Measurements from ENCODE around the gene ROMO1. TPM values are rescaled to one million over a fixed set of nuclear protein-coding genes. Genes with fewer than 3 reads are reported as not detected.
"Not testable (repeated sequence)": the region's sequence is repeated elsewhere in the genome, so short reads cannot be mapped to it uniquely, and the experiment has no call there.

The ROMO1 gene
- total and polyA plus RNA-seq, 2 of the 8 experiments (the other 6 are each of a cell fraction or from before 2014, with no cell fraction given), result 164 to 702 TPM

GRCh38 chr20:35681960-35682359, 17.2 kb upstream of the ROMO1 start:
- no peak for FAIRE-seq

GRCh38 chr20:35685368-35685767, 13.8 kb upstream of the ROMO1 start:
- H3K9me3 ChIP-seq (ENCODE audit: insufficient read depth in 2 of 2, low read depth in 1 of 2, low read length in 1 of 2); H2BK5ac ChIP-seq (ENCODE audit: low read depth, low read length); H3K23ac ChIP-seq (ENCODE audit: insufficient read length); H2AFZ ChIP-seq (ENCODE audit: low read length); H3K4me2 ChIP-seq (ENCODE audit: insufficient read depth in 1 of 2, low read depth in 2 of 2, low read length in 2 of 2); H3K27ac ChIP-seq (ENCODE audit: low read depth, low read length); H3K4me3 ChIP-seq (ENCODE audit: extremely low read depth in 1 of 4, insufficient read depth in 2 of 4, low read depth in 3 of 4, low read length in 4 of 4); H3K9ac ChIP-seq (replicated peaks in 1 of 4; ENCODE audit: extremely low read depth in 1 of 4, low read depth in 3 of 4, low read length in 3 of 4); H3K27me3 ChIP-seq (replicated peaks in 1 of 4; ENCODE audit: control insufficient read depth in 3 of 4, extremely low read depth in 1 of 4, insufficient read depth in 3 of 4, low read length in 3 of 4); H3K18ac ChIP-seq (ENCODE audit: extremely low read depth, low read length); H3K79me2 ChIP-seq (ENCODE audit: control insufficient read depth in 1 of 2, insufficient read depth in 2 of 2, low read length in 2 of 2); H2BK120ac ChIP-seq (replicated peaks; ENCODE audit: low read depth, low read length); FAIRE-seq; H4K8ac ChIP-seq (ENCODE audit: extremely low read depth, insufficient read depth, low read length); H2BK12ac ChIP-seq (ENCODE audit: low read depth, low read length); H4K5ac ChIP-seq (ENCODE audit: insufficient read length, low read depth, low read length); H3K79me1 ChIP-seq (ENCODE audit: low read depth, low read length); H4K91ac ChIP-seq (replicated peaks; ENCODE audit: insufficient read length, low read length); H3K56ac ChIP-seq (replicated peaks; ENCODE audit: insufficient read length, low read depth, low read length); H4K20me1 ChIP-seq (replicated peaks in 1 of 2; ENCODE audit: control insufficient read depth in 1 of 2, insufficient read depth in 2 of 2, low read length in 2 of 2); H2BK20ac ChIP-seq (ENCODE audit: low read length); H3K23me2 ChIP-seq (ENCODE audit: low read depth, low read length); H3K4me1 ChIP-seq (replicated peaks in 1 of 4; ENCODE audit: control insufficient read depth in 3 of 4, insufficient read depth in 4 of 4, low read length in 3 of 4); H2BK15ac ChIP-seq (ENCODE audit: low read length); H3K14ac ChIP-seq (ENCODE audit: insufficient read length); H3K4ac ChIP-seq (replicated peaks; ENCODE audit: insufficient read length, low read depth, low read length); DNase-seq (ENCODE audit: low read depth in 1 of 2, low spot score in 2 of 2); H2AK5ac ChIP-seq (ENCODE audit: low read depth, low read length): not testable (repeated sequence)
- peaks cover 0 to 22% (median 6%) of the 10 kb centered on the region in 4 experiments; a peak in 3 of 8 replicates for H3K36me3 ChIP-seq (ENCODE audit: control insufficient read depth in 2 of 4, insufficient read depth in 4 of 4, low read length in 3 of 4)
- ChIA-PET CTCF (ENCODE audit: partially characterized antibody) (interaction anchor here (1.1 to 1.4 kb wide), 3 partner anchors 9 to 121 kb away, joined by 3 to 5 read pairs (median 5); no protein-coding TSS in a partner anchor), POLR2A (ENCODE audit: partially characterized antibody) (interaction anchor here (0.8 to 2.4 kb wide), 4 partner anchors 14 to 57 kb away, joined by 3 to 9 read pairs (median 4); no protein-coding TSS in a partner anchor)
- WGBS, 2 experiments (ENCODE audit: extremely low coverage in 1 of 2, insufficient coverage in 1 of 2, insufficient read length in 1 of 2, insufficient replicate concordance in 2 of 2, low coverage in 1 of 2, low lambda C conversion rate in 2 of 2, missing lambda C conversion rate in 1 of 2), result 100% methylated on average over 9 of the region's 9 CpGs; no CpG with 5 or more reads in 1 of the 2 experiments

More at GRCh38 chr20:35681960-35682359, 17.2 kb upstream of the ROMO1 start:
- Histone ChIP-seq H2BK15ac (ENCODE audit: low read length) (no peak overlapping the region), H3K27ac (ENCODE audit: low read depth, low read length) (no peak overlapping the region), H3K23me2 (ENCODE audit: low read depth, low read length) (no peaks in the 10 kb centered on the region), H2BK20ac (ENCODE audit: low read length) (no peak overlapping the region), H4K91ac (replicated peaks; ENCODE audit: insufficient read length, low read length) (no peak overlapping the region), H3K4me1 (replicated peaks in 1 of 4; ENCODE audit: control insufficient read depth in 3 of 4, insufficient read depth in 4 of 4, low read length in 3 of 4) (no peaks in the 10 kb centered on the region), H4K8ac (ENCODE audit: extremely low read depth, insufficient read depth, low read length) (no peak overlapping the region), H3K23ac (ENCODE audit: insufficient read length) (no peak overlapping the region), H3K4me2 (ENCODE audit: insufficient read depth in 1 of 2, low read depth in 2 of 2, low read length in 2 of 2) (no peak overlapping the region), H3K79me1 (ENCODE audit: low read depth, low read length) (no peaks in the 10 kb centered on the region), H3K4ac (replicated peaks; ENCODE audit: insufficient read length, low read depth, low read length) (no peak overlapping the region), H3K79me2 (ENCODE audit: control insufficient read depth in 1 of 2, insufficient read depth in 2 of 2, low read length in 2 of 2) (no peaks in the 10 kb centered on the region), H3K14ac (ENCODE audit: insufficient read length) (no peak overlapping the region), H3K9me3 (ENCODE audit: insufficient read depth in 2 of 2, low read depth in 1 of 2, low read length in 1 of 2) (0 out of 4 replicates have a peak, but pooled peaks cover 0 to under 1% of the 10 kb centered on the region in 2 experiments), H3K36me3 (ENCODE audit: control insufficient read depth in 2 of 4, insufficient read depth in 4 of 4, low read length in 3 of 4) (no peaks in the 10 kb centered on the region), H2BK12ac (ENCODE audit: low read depth, low read length) (no peak overlapping the region), H4K5ac (ENCODE audit: insufficient read length, low read depth, low read length) (no peak overlapping the region), H3K9ac (replicated peaks in 1 of 4; ENCODE audit: extremely low read depth in 1 of 4, low read depth in 3 of 4, low read length in 3 of 4) (no peak overlapping the region), H2AK5ac (ENCODE audit: low read depth, low read length) (no peak overlapping the region), H2AFZ (ENCODE audit: low read length) (no peak overlapping the region), H2BK120ac (replicated peaks; ENCODE audit: low read depth, low read length) (no peak overlapping the region), H3K18ac (ENCODE audit: extremely low read depth, low read length) (no peak overlapping the region), H3K56ac (replicated peaks; ENCODE audit: insufficient read length, low read depth, low read length) (no peak overlapping the region), H3K27me3 (replicated peaks in 1 of 4; ENCODE audit: control insufficient read depth in 3 of 4, extremely low read depth in 1 of 4, insufficient read depth in 3 of 4, low read length in 3 of 4) (no peaks in the 10 kb centered on the region), H3K4me3 (ENCODE audit: extremely low read depth in 1 of 4, insufficient read depth in 2 of 4, low read depth in 3 of 4, low read length in 4 of 4) (no peak overlapping the region), H4K20me1 (replicated peaks in 1 of 2; ENCODE audit: control insufficient read depth in 1 of 2, insufficient read depth in 2 of 2, low read length in 2 of 2) (no peaks in the 10 kb centered on the region), H2BK5ac (ENCODE audit: low read depth, low read length) (no peak overlapping the region)
- DNase-seq (ENCODE audit: low read depth in 1 of 2, low spot score in 2 of 2), result no peak
- CTCF ChIA-PET (ENCODE audit: partially characterized antibody), result no interaction called here
- POLR2A ChIA-PET (ENCODE audit: partially characterized antibody), result interaction anchor here (1.0 to 1.7 kb wide), 3 partner anchors 17 to 60 kb away, joined by 3 to 6 read pairs (median 3); partner anchors contain the start of genes NFS1, RBM39 and ROMO1
- WGBS, 2 experiments (ENCODE audit: extremely low coverage in 1 of 2, insufficient coverage in 1 of 2, insufficient read length in 1 of 2, insufficient replicate concordance in 2 of 2, low coverage in 1 of 2, low lambda C conversion rate in 2 of 2, missing lambda C conversion rate in 1 of 2), result 100% methylated on average over 1 of the region's 1 CpG
- TF ChIP-seq CEBPB (IDR thresholded peaks at IDR 0.05; ENCODE audit: low read depth, low read length), result no peak
